Stimulated activated CD4-positive, alpha-beta T cell treated with anti-CD3 and anti-CD28 coated beads, Interleukin-15, amount 100 ng/mL, for 1 hour (primary cell): ENCODE data around the gene KIF5C.

ENCODE experiments used
- DNase-seq, 2 donors: peaks; one replicate each; pipeline ENCODE4 v3.0.0-alpha.2; 2020; ENCODE audit warnings: low read depth in 1 of 2, low spot score in 1 of 2

KIF5C gene

DNA sequence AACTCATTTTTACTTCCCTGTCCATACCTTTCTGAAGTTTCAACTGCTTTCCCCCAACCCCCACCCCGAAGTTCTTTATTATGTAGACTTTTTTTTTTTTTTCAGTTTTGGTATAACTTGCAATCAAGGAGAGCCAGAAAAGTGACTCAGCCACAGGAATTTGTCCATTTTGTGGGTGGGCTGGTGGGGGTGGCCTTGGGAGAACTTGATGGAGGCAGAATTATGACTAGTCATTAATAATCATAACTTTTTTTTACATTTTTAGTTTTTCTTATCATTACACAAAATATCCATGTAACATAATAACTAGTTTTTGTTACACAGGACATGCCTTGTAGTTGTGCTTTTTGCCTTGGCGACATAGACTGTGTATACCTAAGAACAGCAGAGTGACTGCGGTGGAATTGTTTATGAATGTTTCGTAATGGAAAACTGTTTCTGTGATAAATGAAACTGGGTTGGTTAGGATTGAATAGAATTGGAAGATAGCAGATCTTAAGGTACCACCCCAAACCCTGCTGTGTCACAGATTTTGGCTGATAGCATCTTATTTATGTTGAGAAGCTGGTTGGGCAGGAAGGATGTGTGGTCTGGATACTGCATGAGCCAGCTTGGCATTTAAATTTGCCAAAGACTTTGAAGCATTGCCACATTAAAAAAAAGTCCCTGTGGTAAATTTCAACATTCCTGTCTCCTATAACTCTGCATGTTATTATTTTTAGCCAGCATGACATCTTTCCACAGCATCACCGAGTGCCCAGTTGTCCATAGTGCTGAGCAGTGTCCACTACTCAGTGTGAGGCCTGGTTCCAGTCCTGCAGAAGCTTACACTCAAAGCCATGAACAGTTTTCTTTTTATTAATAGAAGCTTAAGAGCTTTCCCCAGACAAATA, 194.2 kb downstream of the KIF5C start:
- no peak for DNase-seq

DNA sequence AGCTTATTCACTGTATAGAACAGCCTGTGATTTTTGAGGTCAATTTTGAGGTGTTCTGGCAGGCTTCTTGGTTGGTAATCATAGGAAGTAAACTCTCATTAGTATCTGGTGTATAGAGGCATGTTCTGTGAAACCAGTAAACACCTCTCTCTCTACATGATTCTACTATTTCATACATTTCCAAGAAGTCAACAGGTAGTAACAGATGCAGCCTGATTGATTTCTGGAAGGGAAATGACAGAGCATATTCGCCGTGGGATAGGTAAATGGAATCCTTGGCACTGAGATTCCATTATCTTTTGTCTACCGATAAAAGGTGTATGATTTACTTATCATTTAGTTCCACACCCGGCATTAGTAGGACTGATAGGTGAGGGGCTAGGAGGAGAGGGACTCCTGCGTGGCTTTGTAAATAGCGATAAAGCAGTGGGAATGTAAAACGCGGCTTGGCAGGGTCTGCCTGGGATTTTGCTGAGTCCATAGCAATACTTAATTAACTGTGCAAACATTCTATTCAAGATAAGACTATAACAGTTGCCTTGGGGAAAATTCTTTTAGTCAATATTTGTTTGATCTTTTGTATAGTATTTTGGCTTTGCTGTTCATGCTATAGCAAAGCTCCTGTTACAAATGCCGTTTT, 195.8 kb downstream of the KIF5C start:
- DNase-seq, result no peak

DNA sequence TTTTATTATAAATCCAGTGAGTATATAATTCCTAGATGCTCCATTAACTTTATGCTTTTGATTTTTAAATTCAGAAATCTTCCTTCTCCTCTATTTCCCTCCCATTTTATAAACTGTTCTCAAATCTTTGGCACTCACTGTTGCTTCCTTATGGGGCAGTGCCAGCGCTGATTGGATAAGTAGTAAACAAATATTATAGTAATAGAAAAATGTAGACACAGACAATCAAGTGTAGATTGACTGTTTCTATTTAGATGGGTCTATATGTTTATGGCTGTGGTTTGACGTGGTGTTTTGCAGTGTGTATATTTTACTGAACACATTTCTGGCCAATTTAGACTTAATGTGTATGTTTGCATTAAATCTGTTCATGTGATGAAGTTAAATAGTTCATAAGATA, 200.1 kb downstream of the KIF5C start:
- DNase-seq, result no peak

DNA sequence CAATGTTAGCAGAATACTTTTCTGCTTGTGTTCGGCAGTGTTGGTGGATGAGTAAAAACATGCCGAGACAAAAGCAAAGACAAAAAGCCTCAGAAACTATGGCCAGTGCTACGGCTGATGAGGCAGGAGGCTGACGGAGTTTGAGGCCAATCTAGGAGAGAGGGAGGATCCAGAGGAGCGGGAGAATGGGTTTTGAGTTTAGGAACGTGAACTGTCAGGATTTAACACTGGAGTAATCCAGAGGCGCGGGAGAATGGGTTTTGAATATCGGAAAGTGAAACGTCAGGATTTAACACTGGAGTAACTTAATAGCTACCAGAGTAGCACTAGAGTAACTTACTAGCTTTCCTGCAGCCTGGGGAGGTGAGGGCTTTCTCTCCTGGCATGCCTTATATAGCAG, 200.8 kb downstream of the KIF5C start:
- no peak for DNase-seq
